OCI-LY1 (cell line): Measurements from ENCODE around the gene SSBP4.

Source experiments
- H2AFZ ChIP-seq: fragments of 200-600 bp; sonication (generic), shearing (Covaris generic); 2 replicates; pipeline ENCODE4 v1.6.0; 2014; ENCODE audit warnings: antibody characterized with exemption, mild to moderate bottlenecking, low read length
- H3F3A ChIP-seq: fragments of 200-600 bp; sonication (generic), shearing (Covaris generic); 2 replicates; pipeline ENCODE4 v1.6.0; 2014; ENCODE audit warnings: mild to moderate bottlenecking, antibody characterized with exemption, low read length, moderate library complexity; ENCODE audit not compliant: insufficient read depth
- H3K27ac ChIP-seq: fragments of 200-600 bp; sonication (generic); 2 replicates; pipeline ENCODE4 v1.5.1; 2014; ENCODE audit warnings: low read length, mixed run types, mild to moderate bottlenecking, low read depth; ENCODE audit not compliant: poor library complexity, severe bottlenecking
- H3K27me3 ChIP-seq: fragments of 200-600 bp; sonication (generic); 2 replicates; pipeline ENCODE4 v1.6.0; 2014; ENCODE audit warnings: antibody characterized with exemption, mild to moderate bottlenecking, low read length, moderate library complexity; ENCODE audit not compliant: insufficient read depth
- H3K36me3 ChIP-seq: fragments of 200-600 bp; sonication (generic); 2 replicates; pipeline ENCODE4 v1.6.1; 2014; ENCODE audit warnings: mild to moderate bottlenecking, antibody characterized with exemption, low read length, moderate library complexity, mixed read lengths; ENCODE audit not compliant: insufficient read depth
- H3K4me1 ChIP-seq: fragments of 200-600 bp; sonication (generic); 2 replicates; pipeline ENCODE4 v1.5.1; 2014; ENCODE audit warnings: mild to moderate bottlenecking, low read length, moderate library complexity; ENCODE audit not compliant: insufficient read depth, severe bottlenecking
- H3K4me2 ChIP-seq: fragments of 200-600 bp; sonication (generic), shearing (Covaris generic); 2 replicates; pipeline ENCODE4 v1.6.1; 2014; ENCODE audit warnings: low read length
- H3K4me3 ChIP-seq: fragments of 200-600 bp; sonication (generic); 2 replicates; pipeline ENCODE4 v1.5.1; 2014; ENCODE audit warnings: low read length, low read depth, mild to moderate bottlenecking, mixed read lengths; ENCODE audit not compliant: poor library complexity, severe bottlenecking
- H3K79me2 ChIP-seq: fragments of 200-600 bp; shearing (Covaris generic); 2 replicates; pipeline ENCODE4 v1.6.1; 2016; ENCODE audit warnings: mixed run types, low read length, mixed read lengths; ENCODE audit not compliant: insufficient read depth
- H3K9ac ChIP-seq: fragments of 200-600 bp; sonication (generic), shearing (Covaris generic); 2 replicates; pipeline ENCODE4 v1.6.1; 2014; ENCODE audit warnings: mild to moderate bottlenecking, low read length, mixed read lengths
- H3K9me2 ChIP-seq: fragments of 200-600 bp; sonication (generic), shearing (Covaris generic); 2 replicates; pipeline ENCODE4 v1.6.1; 2014; ENCODE audit warnings: low read depth, mild to moderate bottlenecking, low read length, mixed read lengths
- H3K9me3 ChIP-seq: fragments of 200-600 bp; shearing (Covaris generic); 2 replicates; pipeline ENCODE4 v1.6.1; 2014; ENCODE audit warnings: low read length, mixed read lengths
- H4K20me1 ChIP-seq: fragments of 200-600 bp; sonication (generic), shearing (Covaris generic); 2 replicates; pipeline ENCODE4 v1.6.0; 2016; ENCODE audit warnings: mild to moderate bottlenecking, low read length; ENCODE audit not compliant: insufficient read depth
- EZH2 ChIP-seq: fragments of 200-600 bp; sonication (generic), shearing (Covaris generic); IDR thresholded peaks from 2 replicates; pipeline ENCODE4 v1.8.0; 2017; ENCODE audit warnings: borderline replicate concordance, mixed run types, mild to moderate bottlenecking, antibody characterized with exemption, low read length, moderate library complexity, mixed read lengths
- TF ChIP-seq, protein P1 (sequence below): fragments of 200-600 bp; sonication (generic), shearing (Covaris generic); IDR thresholded peaks from 2 replicates; pipeline ENCODE4 v1.5.1; 2017; ENCODE audit warnings: mild to moderate bottlenecking, antibody characterized with exemption, low read length, moderate library complexity, mixed read lengths

The SSBP4 gene

DNA sequence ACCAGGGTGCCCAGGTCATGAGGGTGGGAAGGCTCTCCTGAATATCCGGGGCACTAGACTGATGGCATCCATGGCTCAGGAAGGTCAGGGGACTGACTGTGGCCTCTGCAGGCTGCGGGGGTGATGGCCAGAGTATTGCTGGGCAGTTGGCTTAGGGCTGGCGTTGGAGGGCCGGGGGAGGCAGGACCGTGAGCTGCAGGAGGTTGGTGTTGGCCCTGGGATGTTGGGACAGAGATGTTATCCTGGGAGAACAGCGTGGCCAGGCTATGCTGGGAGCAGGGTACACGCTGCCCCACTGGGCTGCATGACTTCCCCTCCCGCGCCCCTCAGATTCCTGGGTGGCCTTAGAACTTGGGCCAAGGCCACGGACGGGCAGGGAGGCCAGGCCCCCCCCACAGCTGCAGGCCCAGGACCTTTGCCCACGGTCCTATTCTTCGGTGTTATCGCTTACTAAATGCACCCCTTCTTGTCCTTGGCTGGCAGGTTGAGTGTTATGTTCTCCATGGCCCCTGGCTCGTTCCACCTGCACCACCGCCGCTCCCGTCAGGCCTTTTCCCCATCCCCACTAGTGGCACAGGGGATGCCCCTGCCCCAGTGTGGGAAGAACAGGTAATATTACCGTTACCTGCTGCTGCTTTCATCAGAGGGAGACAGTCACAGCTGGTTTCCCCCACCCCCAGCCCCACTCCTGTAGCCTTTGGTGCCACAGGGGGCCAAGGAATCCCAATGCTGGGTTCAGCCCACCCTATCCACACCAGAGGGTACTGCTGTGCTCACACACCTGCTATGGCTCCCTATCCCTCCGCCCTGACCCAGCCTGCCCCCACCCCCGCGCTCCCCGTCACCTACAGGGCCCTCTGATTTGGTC is 22.0 kb downstream of the SSBP4 start:
- Histone ChIP-seq H3K4me2 (no peak overlapping the region), H3K79me2 (no peaks in the 10 kb centered on the region), H3K27me3 (no peaks in the 10 kb centered on the region), H3K4me1 (peaks cover 20% of the 10 kb centered on the region), H3K4me3 (no peak overlapping the region), H4K20me1 (no peaks in the 10 kb centered on the region), H3K9me2 (no peaks in the 10 kb centered on the region), H3K27ac (no peak overlapping the region), H3F3A (0 out of 2 replicates have a peak, but pooled peaks cover 4% of the 10 kb centered on the region), H3K9ac (no peak overlapping the region), H3K36me3 (peaks cover 24% of the 10 kb centered on the region), H3K9me3 (no peaks in the 10 kb centered on the region), H2AFZ (no peak overlapping the region)
- TF ChIP-seq, protein P1, sequence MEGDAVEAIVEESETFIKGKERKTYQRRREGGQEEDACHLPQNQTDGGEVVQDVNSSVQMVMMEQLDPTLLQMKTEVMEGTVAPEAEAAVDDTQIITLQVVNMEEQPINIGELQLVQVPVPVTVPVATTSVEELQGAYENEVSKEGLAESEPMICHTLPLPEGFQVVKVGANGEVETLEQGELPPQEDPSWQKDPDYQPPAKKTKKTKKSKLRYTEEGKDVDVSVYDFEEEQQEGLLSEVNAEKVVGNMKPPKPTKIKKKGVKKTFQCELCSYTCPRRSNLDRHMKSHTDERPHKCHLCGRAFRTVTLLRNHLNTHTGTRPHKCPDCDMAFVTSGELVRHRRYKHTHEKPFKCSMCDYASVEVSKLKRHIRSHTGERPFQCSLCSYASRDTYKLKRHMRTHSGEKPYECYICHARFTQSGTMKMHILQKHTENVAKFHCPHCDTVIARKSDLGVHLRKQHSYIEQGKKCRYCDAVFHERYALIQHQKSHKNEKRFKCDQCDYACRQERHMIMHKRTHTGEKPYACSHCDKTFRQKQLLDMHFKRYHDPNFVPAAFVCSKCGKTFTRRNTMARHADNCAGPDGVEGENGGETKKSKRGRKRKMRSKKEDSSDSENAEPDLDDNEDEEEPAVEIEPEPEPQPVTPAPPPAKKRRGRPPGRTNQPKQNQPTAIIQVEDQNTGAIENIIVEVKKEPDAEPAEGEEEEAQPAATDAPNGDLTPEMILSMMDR = no peak
- no peak for TF ChIP-seq EZH2

DNA sequence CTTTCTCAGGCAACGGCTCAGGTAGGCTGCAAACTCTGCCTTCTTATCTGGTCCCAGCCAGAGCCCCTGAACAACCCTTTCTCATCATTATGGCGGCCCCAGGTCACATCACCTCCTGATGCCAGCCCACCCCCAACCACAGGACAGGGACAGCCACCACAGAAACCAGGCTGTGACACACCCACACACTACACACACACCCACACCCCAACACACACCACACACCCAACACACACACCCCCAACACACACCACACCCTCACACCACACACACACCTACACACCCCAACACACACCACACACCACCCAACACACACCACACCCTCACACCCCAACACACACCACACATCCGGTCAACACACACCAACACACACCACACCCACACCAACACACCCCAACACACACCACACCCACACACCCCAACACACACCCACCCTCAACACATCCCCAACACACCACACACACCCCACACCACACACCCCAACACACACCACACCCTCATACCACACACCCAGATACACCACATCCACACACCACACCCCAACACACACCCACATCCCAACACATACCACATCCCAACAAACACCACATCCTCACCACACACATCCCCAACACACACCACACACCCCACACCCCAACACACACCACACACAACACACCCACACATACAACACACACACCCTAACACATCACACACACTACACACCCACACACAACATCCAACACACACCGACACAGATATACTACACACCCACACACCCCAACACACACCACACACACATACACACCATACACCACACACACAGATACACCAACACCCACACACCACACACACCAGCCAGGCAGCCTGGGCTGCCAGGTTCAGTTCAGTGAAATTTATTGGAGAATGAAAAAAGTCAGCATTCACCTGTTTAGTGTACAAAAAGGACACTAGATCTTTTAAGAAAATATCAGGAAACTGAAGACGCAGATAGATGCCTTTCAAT is 22.9 kb downstream of the SSBP4 start:
- no peaks in the 10 kb centered on the region for H3K9me2 ChIP-seq
- no peak overlapping the region for H3K27ac ChIP-seq
- peaks cover 30% of the 10 kb centered on the region for H3K36me3 ChIP-seq
- H3K9ac ChIP-seq = no peak overlapping the region
- 0 out of 2 replicates have a peak, but pooled peaks cover 4% of the 10 kb centered on the region for H3F3A ChIP-seq
- H3K9me3 ChIP-seq = no peaks in the 10 kb centered on the region
- no peak for TF ChIP-seq EZH2
- TF ChIP-seq, protein P1 = no peak
- peaks cover 14% of the 10 kb centered on the region for H3K4me1 ChIP-seq
- no peaks in the 10 kb centered on the region for H4K20me1 ChIP-seq
- no peak overlapping the region for H3K4me3 ChIP-seq
- no peak overlapping the region for H2AFZ ChIP-seq
- no peaks in the 10 kb centered on the region for H3K79me2 ChIP-seq
- no peak overlapping the region for H3K4me2 ChIP-seq
- H3K27me3 ChIP-seq = no peaks in the 10 kb centered on the region

DNA sequence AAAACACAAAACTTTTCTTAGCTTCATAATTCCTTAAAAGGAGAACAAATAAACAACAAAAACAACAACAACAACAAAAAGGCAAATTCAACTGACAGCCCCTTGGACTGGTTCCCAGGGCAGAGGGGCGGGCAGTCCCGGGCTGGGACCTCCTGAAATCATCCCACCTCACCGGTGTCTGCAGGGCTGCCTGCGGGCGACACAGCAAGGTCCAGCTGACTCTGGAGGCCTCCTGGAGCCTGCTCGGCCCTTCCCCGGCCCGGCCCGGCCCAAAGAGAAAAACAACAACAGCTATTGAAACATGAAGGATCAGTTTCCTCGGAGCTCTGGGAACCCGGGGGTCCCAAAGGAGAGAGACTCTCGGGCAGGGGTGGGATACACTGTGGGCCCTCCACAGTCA is 23.7 kb downstream of the SSBP4 start:
- Histone ChIP-seq H3K36me3 (peaks cover 30% of the 10 kb centered on the region), H3K27me3 (no peaks in the 10 kb centered on the region), H3K9ac (no peak overlapping the region), H2AFZ (no peak overlapping the region), H3K4me1 (peaks cover 10% of the 10 kb centered on the region), H3K4me2 (no peak overlapping the region), H4K20me1 (no peaks in the 10 kb centered on the region), H3K27ac (no peak overlapping the region), H3K9me3 (no peaks in the 10 kb centered on the region), H3K79me2 (no peaks in the 10 kb centered on the region), H3K4me3 (no peak overlapping the region), H3F3A (0 out of 2 replicates have a peak, but pooled peaks cover 4% of the 10 kb centered on the region), H3K9me2 (no peaks in the 10 kb centered on the region)
- TF ChIP-seq EZH2 = no peak
- TF ChIP-seq, protein P1 = no peak
